NK-92 (cell line): ENCODE data around the gene GLTP.

Source experiments
- DNase-seq: peaks from one replicate; lab custom pipeline; 2025; ENCODE audit not compliant: unreplicated experiment; lab: John Stamatoyannopoulos, UW

GLTP gene

DNA sequence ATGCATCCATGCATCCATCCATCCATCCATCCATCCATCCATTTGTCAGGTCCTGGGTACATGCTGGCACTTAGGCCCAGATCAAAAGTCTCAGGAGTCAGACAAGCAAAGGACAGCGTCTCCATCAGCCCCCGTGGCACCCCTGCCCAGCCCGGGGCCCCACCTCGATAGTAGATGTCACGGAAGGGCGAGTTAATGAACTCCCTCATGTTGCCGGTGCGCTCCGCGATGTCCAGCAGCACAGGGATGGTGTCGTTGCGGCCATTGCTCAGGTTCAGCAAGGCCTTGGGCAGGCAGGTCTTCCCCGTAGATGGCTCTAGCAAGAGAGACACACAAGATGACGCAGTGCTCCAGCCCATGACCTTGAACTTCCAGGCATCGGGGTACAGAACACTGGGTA lies 77.5 kb downstream of the GLTP start:
- DNase-seq: no peak
